Kidney glomerular epithelial cell (primary cell): ENCODE measurements around the gene TP63.
A peak's percentile ranks its signal among the peaks of the same experiment; 100 is the strongest.

ENCODE experiments used
- DNase-seq: peaks from one replicate; lab custom pipeline; 2025; lab: John Stamatoyannopoulos, UW

TP63 gene

DNA sequence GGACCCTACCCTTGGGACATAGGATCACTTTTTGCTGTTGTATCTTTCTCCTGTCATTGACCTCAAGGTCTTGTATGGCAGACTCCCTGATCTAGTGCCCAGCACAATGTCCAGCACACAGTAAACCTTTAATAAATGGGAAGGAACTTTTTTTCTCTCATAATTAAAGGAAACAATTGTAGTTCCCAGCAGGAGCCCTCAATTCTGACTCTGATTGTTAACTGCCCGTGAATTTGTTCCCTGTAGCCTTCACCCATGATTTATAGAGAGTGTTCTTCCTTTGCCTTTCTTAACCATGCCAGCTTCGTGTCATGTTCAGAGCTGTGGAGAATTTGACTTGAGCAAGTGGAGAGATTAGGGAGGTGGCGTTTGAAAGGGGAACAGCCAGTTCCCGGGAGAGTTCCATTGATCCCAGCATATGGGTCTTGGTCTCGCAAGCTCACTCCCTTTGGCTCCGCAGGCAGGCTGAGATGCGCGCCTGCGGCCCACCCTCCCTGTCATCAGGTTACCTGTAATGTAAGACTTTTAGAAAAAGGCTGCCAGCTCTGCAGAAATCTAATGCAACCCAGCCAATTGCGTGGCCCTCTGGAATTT lies 182.6 kb downstream of the TP63 start:
- no peak for DNase-seq

GRCh38 chr3:189820365-189820720 lies 189.2 kb downstream of the TP63 start:
- DNase-seq = no peak

DNA sequence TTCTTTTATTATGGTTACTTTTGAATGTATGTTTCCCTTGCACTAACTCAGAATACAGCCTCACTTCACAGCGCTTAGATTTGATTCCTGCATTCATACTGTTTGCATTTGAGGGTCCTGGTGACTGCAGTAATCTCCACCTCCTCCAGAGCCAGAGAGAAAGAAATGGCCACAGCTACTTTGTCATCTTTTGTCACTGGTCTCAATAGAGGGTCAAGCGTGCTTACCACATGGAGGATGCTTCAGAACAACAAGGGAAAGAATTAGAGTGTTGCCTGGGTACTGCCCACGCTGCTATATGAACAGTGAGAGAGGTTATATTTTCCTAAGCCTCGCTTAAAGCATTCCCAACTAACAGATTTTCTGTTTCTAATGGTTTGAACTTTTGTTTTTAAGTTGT lies 190.1 kb downstream of the TP63 start:
- DNase-seq = no peak

DNA sequence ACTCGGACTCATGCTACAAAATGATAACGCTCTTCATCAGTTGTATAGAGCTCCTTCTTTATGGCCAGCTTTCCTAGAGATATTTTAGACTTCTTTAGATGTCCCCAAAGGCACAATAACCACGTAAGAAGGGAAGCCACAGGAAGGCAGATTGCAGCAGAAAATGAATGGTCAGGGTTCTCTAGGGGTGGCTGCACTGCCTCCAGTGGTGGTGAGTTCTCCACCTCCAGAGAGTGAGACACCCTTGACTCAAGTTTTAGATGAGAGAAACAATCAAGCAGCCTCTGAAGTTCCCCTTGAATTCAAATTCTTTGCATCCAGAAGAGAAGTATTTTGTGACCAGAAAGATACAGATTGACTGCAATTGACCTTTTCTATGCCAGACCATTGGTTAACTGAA lies 191.5 kb downstream of the TP63 start:
- DNase-seq = no peak

- peak; percentile 88 for DNase-seq
Measured at GRCh38 chr3:189824629-189825312, 193.6 kb downstream of the TP63 start.

- DNase-seq = no peak
Measured at GRCh38 chr3:189826566-189826965, 195.4 kb downstream of the TP63 start.

GRCh38 chr3:189827108-189827507 lies 195.9 kb downstream of the TP63 start:
- peak; percentile 10 for DNase-seq

DNA sequence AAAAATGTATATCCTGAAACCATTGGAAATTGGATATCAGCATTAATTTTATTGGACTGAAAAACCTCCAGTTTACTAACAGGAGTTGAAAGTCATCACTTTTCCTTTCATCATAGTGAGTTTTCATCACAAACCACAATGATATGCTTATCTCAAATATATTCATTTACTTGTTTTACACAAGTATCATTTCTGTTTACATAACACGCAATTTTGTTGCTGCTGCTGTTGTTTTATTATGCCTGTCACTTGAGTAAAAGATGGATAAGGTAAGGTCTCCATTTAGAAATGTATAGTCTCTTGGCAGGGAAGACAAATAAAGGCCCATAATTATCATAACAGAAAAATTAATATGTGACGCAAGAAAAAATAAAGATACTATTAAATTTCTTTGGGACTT lies 199.2 kb downstream of the TP63 start:
- DNase-seq = no peak

DNA sequence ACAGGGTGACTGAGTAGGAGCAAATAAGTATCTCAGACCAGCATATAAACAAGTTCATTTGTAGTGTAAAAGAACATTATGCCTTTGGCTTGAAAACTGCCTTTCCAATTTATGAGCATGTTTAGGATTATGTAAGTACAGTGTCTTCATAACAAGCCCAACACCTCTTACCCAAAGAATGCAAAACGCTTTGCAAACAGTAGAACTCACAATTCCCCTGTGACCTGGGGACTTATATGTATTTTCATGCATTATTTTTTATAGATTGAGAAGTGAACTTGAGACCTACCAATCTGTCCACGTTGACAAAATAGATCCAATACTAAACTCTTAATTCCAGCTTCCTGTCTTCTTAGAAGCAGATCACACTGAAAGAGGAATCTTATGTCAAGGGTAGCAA lies 202.1 kb downstream of the TP63 start:
- no peak for DNase-seq

- DNase-seq = no peak
Measured at GRCh38 chr3:189833996-189834395, 202.8 kb downstream of the TP63 start.

DNA sequence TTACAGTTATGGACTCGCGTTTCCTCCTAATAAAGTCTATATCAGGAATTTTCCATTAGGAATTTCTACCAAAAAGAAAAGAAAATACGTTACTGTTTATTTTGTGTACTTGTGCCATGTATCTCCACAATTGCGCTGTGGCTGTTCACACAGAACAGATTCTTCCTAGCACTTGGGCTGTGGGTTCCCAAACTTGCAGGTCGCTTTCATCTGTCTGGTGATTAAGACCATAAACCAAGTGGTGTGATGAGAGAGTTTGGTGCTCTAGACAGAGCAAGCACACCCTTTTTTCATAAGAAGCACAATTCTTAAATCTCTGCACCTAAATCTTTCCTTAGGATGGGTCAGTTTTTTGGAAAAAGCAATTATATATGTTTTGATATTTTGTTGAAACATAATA lies 203.3 kb downstream of the TP63 start:
- no peak for DNase-seq

DNA sequence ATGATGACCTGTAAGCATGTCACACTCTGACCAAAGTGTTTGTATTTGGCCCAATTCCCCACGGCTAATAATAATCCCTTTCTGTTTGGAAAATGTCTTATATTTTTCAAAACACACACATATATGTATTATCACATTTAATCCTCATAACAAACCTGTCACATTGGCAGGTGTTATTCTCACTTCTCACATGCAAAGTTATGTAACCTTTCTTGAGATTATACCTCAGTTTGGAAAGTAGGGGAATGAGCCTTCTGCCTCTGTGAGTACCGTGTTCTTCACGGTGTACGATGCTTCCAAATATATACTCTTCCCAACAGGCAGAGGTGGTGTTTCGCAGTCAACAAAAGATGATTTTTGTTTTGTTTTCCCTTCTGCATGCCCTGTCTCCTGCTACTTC lies 205.6 kb downstream of the TP63 start:
- DNase-seq = no peak

GRCh38 chr3:189838291-189838690 lies 207.1 kb downstream of the TP63 start:
- DNase-seq = no peak

DNA sequence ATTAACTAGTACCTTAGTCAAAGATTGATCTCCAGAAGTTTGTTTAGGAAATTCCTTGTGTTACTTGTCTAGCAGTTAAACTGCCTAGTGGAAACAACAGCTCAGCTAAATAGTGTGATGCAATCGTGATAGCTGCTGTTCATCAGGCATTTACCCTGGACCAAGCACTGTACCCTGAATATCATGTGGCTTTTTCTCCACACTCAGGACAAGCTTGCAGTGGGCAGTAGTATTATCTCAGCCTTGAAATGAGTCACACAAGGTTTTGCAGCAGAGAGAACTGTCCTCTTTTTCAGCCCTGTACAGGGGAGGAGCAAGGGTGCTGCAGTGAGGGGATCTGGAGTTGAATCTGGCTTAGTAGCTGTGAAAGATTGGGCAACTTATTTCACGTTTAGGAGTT lies 208.4 kb downstream of the TP63 start:
- DNase-seq = peak; percentile 89

- peak; percentile 53 for DNase-seq
Measured at GRCh38 chr3:189841473-189842205, 210.4 kb downstream of the TP63 start.

- no peak for DNase-seq
Measured at GRCh38 chr3:189842681-189843602, 211.8 kb downstream of the TP63 start.

DNA sequence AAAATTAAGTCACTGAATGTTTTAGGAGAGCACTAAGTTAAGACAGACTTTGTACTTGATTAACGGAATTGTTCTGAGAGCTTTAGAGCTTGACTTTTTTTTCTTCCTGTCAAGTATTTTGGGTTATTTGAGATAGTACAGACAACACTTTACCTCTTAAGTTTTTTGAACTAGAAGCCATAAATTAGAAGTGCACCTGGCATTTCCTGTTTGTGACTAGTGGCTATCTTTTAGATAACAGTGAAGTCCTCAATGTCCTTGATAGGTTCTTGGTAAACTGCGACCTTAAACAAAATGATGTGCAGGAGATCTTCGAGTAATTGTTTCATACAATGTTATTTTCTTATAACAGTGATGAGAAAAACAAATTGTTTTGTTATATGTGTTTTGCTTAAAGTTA lies 213.9 kb downstream of the TP63 start:
- DNase-seq = no peak

DNA sequence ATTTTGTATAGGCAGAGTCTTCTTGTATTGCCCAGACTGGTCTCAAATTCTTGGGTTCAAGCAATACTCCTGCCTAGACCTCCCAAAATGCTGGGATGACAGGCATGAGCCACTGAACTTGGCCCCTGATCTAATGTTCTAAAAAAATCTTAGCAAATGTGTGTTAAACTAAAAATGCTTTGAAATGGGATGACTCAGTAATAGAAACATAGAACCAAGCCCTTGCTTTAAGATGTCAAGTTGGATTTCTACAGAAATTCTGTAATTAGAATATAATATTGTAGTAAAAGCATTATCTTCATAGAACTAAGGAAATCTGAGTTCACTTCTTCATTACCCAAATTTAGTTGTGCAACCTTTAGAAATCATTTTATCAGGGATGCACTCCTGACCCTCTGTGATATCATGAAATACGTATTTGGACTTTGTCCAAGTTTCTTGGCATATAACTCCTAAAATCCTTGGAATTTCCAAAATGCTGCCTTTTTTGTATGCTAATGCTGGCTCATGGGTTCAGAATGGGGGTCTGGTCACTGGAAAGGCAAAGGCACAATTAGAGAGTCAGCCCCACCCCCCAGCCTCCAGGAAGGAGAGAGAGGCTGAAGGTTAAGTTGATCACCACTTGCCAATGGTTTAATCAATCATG lies 217.3 kb downstream of the TP63 start:
- DNase-seq = no peak

- no peak for DNase-seq
Measured at GRCh38 chr3:189849262-189849661, 218.1 kb downstream of the TP63 start.

GRCh38 chr3:189851682-189852081 lies 220.5 kb downstream of the TP63 start:
- no peak for DNase-seq

GRCh38 chr3:189853906-189854305 lies 222.7 kb downstream of the TP63 start:
- no peak for DNase-seq

DNA sequence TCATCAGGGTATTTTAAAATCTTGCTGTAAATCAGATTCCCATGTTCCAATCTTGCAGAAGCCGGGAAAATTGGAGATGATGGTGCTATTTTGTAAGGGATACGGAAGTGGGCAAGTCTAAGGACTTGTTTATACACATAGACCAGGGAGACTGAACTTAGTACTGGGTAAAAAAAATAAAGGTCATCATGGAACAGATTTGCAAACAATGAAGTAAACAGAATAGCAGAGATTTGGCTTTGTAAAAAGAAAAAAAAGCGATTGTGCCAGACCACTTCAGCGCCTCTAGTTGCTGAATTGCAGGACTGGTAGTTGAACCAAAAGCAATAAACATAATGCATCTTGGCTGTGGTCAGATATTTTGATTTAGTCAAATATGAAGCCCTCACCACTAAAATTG lies 229.1 kb downstream of the TP63 start:
- DNase-seq = no peak
